Fibroblast of pulmonary artery (primary cell): ENCODE data around the gene PIGQ.

Experiments
- DNase-seq: peaks from one replicate; pipeline ENCODE4 v3.0.0-alpha.2; 2010; ENCODE audit warnings: low read depth
- H3K4me3 ChIP-seq: replicated peaks from 2 replicates; pipeline ENCODE4 v1.5.1; 2011; ENCODE audit warnings: low read depth, mild to moderate bottlenecking, control low read depth, low read length, moderate library complexity
- TF ChIP-seq, protein P1 (sequence below): IDR thresholded peaks from 2 replicates; pipeline ENCODE4 v1.5.1; 2011; ENCODE audit warnings: mild to moderate bottlenecking, control low read depth, low read length, inconsistent platforms; ENCODE audit errors: missing control alignments

Gene PIGQ

DNA sequence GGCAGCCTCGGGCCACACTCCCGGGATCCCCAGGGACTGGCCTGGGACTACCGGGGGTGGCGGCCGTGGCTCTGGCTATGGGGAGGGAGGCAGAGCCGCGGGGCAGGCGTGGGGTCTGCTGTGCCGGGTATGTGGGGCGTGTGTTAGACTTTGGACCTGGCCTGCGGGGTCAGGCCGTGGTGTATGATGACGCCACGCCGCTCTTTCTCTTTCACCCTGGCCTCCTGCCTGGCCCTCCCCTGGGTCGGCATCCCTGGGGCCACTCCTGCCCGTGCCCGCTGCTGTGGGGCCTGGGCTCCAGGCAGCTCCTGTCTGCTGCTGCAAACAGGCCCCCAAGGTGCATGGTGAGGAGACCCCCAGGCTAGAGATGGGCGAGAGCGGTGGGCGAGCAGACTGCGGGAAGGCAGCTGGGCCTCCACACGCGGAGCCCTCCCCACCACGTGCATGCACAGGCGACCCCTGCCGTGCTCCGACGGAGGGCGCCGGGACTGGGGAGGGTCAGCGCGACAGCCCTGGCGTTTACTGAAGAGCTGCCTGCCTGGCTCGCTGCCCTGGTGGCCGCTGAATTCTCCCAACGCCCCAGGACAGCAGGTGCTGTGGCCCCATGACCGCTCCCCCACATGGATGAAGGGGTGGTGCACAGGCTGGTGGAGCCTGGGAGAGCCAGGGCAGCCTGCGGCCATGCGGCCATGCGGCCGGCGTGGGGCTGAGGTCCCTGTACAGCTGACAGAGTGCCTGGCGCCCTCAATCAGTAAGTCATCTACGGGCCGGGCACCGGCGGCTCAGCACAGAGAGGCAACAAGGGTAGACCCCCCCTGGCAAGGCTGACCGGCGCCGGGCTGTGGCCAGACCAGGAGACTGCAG lies 26.2 kb upstream of the PIGQ start:
- H3K4me3 ChIP-seq, result no peak overlapping the region
- TF ChIP-seq, protein P1, sequence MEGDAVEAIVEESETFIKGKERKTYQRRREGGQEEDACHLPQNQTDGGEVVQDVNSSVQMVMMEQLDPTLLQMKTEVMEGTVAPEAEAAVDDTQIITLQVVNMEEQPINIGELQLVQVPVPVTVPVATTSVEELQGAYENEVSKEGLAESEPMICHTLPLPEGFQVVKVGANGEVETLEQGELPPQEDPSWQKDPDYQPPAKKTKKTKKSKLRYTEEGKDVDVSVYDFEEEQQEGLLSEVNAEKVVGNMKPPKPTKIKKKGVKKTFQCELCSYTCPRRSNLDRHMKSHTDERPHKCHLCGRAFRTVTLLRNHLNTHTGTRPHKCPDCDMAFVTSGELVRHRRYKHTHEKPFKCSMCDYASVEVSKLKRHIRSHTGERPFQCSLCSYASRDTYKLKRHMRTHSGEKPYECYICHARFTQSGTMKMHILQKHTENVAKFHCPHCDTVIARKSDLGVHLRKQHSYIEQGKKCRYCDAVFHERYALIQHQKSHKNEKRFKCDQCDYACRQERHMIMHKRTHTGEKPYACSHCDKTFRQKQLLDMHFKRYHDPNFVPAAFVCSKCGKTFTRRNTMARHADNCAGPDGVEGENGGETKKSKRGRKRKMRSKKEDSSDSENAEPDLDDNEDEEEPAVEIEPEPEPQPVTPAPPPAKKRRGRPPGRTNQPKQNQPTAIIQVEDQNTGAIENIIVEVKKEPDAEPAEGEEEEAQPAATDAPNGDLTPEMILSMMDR, result no peak

DNA sequence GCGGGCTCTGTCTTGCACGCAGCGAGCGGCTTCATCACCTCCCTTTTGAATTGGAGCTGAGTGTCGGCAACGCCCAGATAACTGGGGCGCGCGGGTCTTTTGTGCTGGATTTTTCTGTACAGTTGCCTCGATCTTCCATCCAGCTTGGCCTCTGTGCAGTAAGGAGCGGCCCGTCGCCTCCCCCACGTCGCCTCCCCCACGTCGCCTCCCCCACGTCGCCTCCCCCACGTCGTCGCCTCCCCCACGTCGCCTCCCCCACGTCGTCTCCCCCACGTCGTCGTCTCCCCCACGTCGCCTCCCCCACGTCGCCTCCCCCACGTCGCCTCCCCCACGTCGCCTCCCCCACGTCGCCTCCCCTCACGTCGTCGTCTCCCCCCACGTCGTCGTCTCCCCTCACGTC lies 25.3 kb upstream of the PIGQ start:
- TF ChIP-seq, protein P1, result no peak
- no peak overlapping the region for H3K4me3 ChIP-seq
- DNase-seq, result no peak

More for the DNA sequence above, 26.2 kb upstream of the PIGQ start:
- no peak for DNase-seq

DNA sequence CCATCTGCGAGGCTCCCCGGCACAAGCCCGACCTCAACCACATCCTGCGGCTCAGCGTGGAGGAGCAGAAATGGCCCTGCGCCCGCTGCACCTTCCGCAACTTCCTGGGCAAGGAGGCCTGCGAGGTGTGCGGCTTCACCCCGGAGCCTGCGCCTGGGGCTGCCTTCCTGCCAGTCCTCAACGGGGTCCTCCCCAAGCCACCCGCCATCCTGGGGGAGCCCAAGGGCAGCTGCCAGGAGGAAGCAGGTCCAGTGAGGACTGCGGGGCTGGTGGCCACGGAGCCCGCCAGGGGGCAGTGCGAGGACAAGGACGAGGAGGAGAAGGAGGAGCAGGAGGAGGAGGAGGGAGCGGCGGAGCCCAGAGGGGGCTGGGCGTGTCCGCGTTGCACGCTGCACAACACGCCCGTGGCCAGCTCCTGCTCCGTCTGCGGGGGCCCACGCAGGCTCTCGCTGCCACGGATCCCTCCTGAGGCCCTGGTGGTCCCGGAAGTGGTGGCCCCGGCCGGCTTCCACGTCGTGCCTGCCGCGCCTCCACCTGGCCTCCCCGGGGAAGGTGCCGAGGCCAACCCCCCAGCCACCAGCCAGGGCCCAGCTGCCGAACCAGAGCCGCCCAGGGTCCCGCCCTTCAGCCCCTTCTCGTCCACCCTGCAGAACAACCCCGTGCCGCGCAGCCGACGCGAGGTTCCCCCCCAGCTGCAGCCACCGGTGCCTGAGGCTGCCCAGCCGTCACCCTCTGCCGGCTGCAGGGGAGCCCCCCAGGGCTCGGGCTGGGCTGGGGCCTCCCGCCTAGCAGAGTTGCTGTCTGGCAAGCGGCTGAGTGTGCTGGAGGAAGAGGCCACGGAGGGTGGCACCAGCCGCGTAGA lies 22.6 kb upstream of the PIGQ start:
- TF ChIP-seq, protein P1, result peak; percentile 26
- H3K4me3 ChIP-seq, result no peak overlapping the region
- no peak for DNase-seq

DNA sequence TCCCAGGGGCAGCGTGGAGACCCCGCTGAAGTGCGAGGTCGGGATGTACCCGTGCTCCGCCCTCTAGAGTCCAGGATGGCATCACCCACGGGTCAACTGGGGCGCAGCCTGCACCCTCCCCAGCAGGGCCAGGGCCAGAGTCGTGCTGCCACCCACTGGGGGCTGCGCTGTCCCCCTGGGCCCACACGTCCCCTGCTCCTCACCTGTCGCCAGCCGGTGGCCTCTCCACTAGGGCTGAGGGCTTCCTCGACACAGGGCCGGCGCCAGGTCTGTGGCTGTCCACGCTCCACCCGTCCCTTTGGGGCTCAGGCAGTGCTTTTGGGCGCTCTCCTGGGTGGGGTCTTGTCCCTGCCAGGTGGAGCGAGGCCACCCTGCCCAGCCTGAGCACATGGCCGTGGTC lies 21.2 kb upstream of the PIGQ start:
- no peak for DNase-seq
- TF ChIP-seq, protein P1, result no peak
- no peak overlapping the region for H3K4me3 ChIP-seq

DNA sequence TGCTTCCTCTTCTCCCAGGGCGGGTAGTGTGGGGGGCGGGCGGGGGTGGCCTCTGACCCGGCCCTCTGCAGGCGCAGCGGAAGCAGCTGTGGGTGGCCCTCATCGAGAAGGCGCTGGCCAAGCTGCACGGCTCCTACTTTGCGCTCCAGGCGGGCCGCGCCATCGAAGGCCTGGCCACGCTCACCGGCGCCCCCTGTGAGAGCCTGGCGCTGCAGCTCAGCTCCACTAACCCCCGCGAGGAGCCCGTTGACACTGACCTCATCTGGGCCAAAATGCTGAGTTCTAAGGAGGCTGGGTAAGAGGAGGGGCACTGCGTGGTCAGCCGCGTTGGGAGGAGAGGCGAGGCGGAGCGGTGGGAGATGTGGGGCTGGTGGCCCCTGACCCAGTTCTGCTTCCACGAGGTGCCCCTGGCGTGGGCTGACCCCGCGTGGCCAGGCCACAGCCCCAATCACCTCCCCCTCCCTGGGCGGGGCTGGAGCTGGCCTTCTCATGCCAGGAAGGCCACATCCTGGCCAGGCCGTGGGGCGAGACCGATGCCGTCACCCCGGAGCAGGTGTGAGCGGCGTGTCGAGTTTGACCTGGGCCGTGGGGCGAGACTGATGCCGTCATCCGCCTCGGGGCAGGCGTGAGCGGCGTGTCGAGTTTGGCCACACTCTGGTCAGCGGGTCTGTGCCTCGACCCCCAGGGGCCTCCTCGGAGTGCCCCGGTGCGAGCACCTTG lies 20.1 kb upstream of the PIGQ start:
- H3K4me3 ChIP-seq, result no peak overlapping the region
- DNase-seq, result no peak
- TF ChIP-seq, protein P1, result no peak

DNA sequence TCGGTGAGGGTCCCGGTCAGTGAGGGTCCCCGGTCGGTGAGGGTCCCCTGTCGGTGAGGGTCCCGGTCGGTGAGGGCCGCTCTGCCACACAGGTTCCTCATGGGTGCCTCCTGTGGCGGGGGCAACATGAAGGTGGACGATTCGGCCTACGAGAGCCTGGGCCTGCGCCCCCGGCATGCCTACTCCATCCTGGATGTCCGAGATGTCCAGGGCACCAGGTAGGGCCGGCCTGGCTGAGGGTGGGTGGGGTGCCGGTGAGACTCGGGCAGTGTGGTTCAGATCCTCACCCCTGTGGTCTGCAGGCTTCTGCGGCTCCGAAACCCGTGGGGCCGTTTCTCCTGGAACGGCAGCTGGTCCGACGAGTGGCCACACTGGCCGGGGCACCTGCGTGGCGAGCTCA lies 18.6 kb upstream of the PIGQ start:
- TF ChIP-seq, protein P1, result no peak
- H3K4me3 ChIP-seq, result no peak overlapping the region
- no peak for DNase-seq
